WTC11 (cell line): ENCODE measurements around the gene SLC24A3.

ENCODE experiments used
- CREM ChIP-seq: sonication (generic); formaldehyde crosslinking; IDR thresholded peaks from 2 replicates; pipeline ENCODE4 v1.8.1; 2022; ENCODE audit warnings: mild to moderate bottlenecking, missing genetic modification reagents, moderate library complexity
- NFYB ChIP-seq: sonication (generic); formaldehyde crosslinking; conservative IDR thresholded peaks from 2 replicates; pipeline ENCODE4 v1.8.0; 2022; ENCODE audit warnings: low read depth, missing genetic modification reagents
- SP1 ChIP-seq: sonication (generic); formaldehyde crosslinking; conservative IDR thresholded peaks from 2 replicates; pipeline ENCODE4 v1.8.1; 2022; ENCODE audit warnings: missing genetic modification reagents
- TF ChIP-seq, protein P1 (sequence below): fragments of 200-600 bp; IDR thresholded peaks from 2 replicates; pipeline ENCODE4 v1.8.0; 2022; ENCODE audit warnings: antibody characterized with exemption
- TF ChIP-seq, protein P2 (sequence below): sonication (generic); formaldehyde crosslinking; IDR thresholded peaks from 2 replicates; pipeline ENCODE4 v1.8.0; 2022; ENCODE audit warnings: mild to moderate bottlenecking, missing genetic modification reagents
- TF ChIP-seq, protein P3 (sequence below): sonication (generic); formaldehyde crosslinking; IDR thresholded peaks from 2 replicates; pipeline ENCODE4 v1.8.1; 2023; ENCODE audit warnings: mild to moderate bottlenecking, missing genetic modification reagents, moderate library complexity
- TF ChIP-seq, protein P4 (sequence below): fragments of 250-450 bp; sonication (Bioruptor Pico); conservative IDR thresholded peaks from 2 replicates; pipeline ENCODE4 v1.9.0; 2021; ENCODE audit warnings: mild to moderate bottlenecking
- TF ChIP-seq, protein P5 (sequence below): sonication (generic); formaldehyde crosslinking; IDR thresholded peaks from 2 replicates; pipeline ENCODE4 v1.8.1; 2023; ENCODE audit warnings: mild to moderate bottlenecking, moderate library complexity, missing genetic modification reagents
- TF ChIP-seq, protein P6 (sequence below): sonication (generic); formaldehyde crosslinking; IDR thresholded peaks from 2 replicates; pipeline ENCODE4 v1.8.0; 2022; ENCODE audit warnings: mild to moderate bottlenecking, missing genetic modification reagents

DNA sequence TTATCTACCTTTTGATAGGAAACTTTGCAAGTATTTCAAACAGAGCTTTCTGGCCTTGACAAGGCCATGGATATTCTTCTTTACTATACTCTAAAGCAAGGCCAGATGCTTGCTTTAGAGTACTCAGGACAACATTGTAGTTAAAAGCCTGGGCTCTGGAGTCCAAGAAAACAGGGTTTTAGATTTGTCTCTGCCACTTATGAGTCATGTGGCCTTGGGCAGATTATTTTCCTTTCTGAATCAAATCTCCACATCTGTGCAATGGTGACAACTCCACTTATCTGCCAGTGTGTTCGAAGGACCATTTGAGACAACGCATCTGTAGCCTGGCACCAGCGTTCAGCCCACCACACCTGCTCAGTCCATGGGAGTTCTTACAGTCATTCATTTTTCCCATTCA, 279.7 kb downstream of the SLC24A3 start:
- TF ChIP-seq, protein P1, sequence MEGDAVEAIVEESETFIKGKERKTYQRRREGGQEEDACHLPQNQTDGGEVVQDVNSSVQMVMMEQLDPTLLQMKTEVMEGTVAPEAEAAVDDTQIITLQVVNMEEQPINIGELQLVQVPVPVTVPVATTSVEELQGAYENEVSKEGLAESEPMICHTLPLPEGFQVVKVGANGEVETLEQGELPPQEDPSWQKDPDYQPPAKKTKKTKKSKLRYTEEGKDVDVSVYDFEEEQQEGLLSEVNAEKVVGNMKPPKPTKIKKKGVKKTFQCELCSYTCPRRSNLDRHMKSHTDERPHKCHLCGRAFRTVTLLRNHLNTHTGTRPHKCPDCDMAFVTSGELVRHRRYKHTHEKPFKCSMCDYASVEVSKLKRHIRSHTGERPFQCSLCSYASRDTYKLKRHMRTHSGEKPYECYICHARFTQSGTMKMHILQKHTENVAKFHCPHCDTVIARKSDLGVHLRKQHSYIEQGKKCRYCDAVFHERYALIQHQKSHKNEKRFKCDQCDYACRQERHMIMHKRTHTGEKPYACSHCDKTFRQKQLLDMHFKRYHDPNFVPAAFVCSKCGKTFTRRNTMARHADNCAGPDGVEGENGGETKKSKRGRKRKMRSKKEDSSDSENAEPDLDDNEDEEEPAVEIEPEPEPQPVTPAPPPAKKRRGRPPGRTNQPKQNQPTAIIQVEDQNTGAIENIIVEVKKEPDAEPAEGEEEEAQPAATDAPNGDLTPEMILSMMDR: no peak
- TF ChIP-seq, protein P2, sequence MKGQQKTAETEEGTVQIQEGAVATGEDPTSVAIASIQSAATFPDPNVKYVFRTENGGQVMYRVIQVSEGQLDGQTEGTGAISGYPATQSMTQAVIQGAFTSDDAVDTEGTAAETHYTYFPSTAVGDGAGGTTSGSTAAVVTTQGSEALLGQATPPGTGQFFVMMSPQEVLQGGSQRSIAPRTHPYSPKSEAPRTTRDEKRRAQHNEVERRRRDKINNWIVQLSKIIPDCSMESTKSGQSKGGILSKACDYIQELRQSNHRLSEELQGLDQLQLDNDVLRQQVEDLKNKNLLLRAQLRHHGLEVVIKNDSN (CRISPR knock-in tag): no peak
- no peak for TF ChIP-seq NFYB (CRISPR knock-in tag)
- TF ChIP-seq, protein P3, sequence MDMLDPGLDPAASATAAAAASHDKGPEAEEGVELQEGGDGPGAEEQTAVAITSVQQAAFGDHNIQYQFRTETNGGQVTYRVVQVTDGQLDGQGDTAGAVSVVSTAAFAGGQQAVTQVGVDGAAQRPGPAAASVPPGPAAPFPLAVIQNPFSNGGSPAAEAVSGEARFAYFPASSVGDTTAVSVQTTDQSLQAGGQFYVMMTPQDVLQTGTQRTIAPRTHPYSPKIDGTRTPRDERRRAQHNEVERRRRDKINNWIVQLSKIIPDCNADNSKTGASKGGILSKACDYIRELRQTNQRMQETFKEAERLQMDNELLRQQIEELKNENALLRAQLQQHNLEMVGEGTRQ: no peak
- TF ChIP-seq, protein P4, sequence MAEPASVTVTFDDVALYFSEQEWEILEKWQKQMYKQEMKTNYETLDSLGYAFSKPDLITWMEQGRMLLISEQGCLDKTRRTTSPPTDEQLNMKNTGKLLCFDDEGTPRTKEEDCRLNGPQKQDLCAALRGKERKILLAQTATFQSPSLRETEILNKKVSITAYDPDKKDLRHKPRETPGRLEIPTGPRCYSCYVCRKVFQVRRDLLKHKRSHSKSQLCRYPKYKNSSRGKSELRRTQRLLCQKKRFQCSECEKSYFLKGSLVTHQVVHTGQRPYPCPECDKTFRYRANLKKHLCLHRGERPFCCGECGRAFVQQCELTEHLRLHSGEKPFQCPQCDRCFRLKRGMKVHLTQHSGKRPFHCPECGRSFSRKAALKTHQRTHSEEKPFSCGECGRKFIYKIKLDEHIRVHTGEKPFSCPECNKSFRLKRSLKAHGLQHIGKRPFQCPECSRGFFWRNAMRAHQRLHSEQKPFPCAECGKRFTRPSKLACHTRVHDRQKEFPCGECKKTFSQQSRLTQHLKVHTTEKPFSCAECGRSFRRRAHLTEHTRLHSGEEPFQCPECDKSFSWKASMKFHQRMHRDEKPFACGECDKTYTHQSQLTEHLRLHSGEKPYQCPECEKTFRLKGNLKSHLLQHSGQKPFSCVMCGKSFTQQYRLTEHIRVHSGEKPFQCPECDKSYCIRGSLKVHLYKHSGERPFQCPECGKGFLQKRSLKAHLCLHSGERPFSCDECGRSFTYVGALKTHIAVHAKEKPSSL (CRISPR knock-in tag): no peak
- TF ChIP-seq, protein P5, sequence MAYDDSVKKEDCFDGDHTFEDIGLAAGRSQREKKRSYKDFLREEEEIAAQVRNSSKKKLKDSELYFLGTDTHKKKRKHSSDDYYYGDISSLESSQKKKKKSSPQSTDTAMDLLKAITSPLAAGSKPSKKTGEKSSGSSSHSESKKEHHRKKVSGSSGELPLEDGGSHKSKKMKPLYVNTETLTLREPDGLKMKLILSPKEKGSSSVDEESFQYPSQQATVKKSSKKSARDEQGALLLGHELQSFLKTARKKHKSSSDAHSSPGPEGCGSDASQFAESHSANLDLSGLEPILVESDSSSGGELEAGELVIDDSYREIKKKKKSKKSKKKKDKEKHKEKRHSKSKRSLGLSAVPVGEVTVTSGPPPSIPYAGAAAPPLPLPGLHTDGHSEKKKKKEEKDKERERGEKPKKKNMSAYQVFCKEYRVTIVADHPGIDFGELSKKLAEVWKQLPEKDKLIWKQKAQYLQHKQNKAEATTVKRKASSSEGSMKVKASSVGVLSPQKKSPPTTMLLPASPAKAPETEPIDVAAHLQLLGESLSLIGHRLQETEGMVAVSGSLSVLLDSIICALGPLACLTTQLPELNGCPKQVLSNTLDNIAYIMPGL (CRISPR knock-in tag): no peak
- TF ChIP-seq SP1 (CRISPR knock-in tag): no peak
- TF ChIP-seq, protein P6, sequence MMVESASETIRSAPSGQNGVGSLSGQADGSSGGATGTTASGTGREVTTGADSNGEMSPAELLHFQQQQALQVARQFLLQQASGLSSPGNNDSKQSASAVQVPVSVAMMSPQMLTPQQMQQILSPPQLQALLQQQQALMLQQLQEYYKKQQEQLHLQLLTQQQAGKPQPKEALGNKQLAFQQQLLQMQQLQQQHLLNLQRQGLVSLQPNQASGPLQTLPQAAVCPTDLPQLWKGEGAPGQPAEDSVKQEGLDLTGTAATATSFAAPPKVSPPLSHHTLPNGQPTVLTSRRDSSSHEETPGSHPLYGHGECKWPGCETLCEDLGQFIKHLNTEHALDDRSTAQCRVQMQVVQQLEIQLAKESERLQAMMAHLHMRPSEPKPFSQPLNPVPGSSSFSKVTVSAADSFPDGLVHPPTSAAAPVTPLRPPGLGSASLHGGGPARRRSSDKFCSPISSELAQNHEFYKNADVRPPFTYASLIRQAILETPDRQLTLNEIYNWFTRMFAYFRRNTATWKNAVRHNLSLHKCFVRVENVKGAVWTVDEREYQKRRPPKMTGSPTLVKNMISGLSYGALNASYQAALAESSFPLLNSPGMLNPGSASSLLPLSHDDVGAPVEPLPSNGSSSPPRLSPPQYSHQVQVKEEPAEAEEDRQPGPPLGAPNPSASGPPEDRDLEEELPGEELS (CRISPR knock-in tag): no peak
- TF ChIP-seq CREM: no peak
